Lung microvascular endothelial cell (primary cell): Measurements from ENCODE around the gene SUSD2. TPM values are rescaled to one million over a fixed set of nuclear protein-coding genes. Genes with fewer than 3 reads are reported as not detected.

Experiments
- DNase-seq, 2 donors: peaks; one replicate each; pipeline versions ENCODE4 v3.0.0 to v3.0.0-alpha.2; 2010; ENCODE audit warnings: low read depth in 2 of 2
- total RNA-seq: library from RNA; depleted of rRNA; stranded (reverse); fragments of >200 nt; gene quantifications from 2 replicates; pipeline ENCODE4 v1.2.1, GENCODE V29; 2014

The SUSD2 gene
- total RNA-seq, 1 donor from 2014 or later, result 0.20 TPM

DNA sequence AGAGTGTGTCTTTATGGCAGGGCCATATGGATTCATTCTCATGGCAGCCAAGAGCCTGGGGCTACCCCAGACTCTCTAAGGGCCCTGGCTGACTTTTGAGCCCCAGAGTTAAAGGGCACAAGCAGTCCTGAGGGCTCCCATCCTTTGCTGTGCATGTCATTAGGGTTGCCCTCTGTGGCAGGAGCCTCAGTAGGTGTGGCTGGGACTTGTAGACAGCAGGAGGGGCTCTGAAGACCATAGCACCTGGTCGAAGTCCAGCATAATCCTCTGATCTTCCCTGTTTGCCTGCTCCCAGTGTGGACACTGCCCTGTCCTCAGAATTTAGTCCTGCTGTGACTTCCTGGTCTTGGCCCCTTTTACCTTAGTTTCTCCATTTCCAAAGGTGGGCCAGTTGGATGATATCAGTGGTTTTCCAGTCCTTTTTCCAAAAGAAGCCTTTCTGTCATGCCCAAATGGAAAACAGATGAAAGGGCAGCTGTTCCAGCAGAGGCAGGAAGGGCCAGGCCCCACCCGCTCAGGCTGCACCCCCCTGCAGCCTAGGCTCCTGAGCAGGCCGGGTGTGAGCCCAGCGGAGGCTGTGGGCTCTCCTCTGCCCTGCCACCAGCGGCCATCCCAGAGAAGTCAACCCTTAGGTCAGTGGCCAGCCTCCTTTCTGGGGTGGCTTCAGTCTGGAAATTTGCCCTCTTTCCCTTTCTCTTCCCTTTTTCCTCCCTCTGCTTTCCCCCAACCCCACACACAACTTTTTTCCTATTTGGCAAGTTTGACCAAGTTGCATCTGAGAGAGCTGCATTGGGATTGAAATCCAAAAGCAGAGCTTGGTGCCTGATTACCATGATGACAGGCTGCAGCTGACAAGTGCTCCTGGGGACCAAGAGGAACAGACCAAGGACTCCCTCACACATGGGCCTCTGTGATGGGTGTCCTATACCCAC, 32.8 kb upstream of the SUSD2 start:
- DNase-seq, result peak in 1 of 2 donors; percentile 13

- DNase-seq, result no peak
Measured at GRCh38 chr22:24149198-24149590, 32.1 kb upstream of the SUSD2 start.

DNA sequence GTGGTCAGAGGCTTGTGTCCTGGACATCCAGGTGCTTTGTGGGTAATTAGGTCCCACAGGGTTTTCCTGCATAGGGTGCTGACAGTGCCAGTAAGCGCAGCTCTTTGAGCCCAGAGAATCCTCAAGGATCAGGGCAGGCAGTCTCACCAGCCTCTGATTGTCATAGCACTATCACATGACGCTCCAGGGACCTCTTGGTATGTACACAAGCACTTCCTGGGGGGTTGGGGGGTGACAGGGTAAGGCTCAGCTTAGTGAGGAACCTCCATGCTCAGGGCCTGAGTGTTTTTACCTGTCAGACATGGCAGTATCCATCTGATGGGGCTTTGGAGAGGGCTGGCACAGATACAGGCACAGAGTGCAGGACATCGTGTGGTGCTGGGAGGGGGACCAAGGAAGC, 27.9 kb upstream of the SUSD2 start:
- peak in 1 of 2 donors; percentile 48 for DNase-seq

- DNase-seq, result no peak
Measured at GRCh38 chr22:24153959-24154358, 27.3 kb upstream of the SUSD2 start.

DNA sequence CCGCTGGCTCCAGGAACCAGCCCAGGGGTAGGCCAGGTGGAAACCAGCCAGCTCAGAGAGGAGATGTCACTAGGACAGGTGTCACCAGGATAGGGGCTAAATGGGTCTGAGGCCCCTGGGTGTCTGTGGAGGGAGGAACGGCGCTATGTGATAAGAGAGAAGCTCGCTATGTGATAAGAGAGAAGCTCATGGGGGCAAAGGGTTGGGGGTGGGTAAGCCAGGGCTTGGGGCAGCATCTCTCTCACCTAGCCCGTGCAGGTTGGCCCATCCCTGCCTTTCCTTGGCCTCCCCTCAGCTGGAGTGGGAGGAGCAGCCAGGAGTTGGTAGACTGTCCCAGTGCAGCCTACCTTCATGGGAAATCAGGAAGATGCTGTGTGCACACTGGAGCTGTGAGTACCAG, 26.5 kb upstream of the SUSD2 start:
- DNase-seq, result no peak

DNA sequence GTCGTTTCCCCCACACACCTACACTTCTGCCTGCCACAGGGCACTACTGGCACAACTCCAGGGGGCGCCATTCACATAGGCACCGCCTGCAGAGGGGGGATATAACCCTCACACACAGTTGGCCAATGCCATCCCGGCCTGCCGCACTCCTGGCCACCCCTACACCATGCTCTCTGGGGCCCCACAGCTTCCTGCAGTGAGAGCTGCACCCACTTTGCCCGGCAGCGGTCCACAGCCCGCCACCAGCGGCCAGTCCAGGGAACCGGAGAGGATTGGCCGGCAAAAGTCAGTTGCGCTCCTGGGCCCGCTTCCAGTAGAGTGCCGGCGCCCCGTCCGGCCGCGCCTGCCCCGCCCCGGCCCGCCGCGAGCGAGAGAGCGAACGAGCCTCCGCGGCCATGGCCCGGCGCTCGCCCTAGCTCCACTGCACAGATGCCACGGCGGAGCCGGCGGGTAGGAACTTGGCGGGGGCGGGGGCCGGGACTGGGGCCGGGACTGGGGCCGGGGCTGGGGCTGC, 25.6 kb upstream of the SUSD2 start:
- peak; percentile 65 to 81 for DNase-seq

DNA sequence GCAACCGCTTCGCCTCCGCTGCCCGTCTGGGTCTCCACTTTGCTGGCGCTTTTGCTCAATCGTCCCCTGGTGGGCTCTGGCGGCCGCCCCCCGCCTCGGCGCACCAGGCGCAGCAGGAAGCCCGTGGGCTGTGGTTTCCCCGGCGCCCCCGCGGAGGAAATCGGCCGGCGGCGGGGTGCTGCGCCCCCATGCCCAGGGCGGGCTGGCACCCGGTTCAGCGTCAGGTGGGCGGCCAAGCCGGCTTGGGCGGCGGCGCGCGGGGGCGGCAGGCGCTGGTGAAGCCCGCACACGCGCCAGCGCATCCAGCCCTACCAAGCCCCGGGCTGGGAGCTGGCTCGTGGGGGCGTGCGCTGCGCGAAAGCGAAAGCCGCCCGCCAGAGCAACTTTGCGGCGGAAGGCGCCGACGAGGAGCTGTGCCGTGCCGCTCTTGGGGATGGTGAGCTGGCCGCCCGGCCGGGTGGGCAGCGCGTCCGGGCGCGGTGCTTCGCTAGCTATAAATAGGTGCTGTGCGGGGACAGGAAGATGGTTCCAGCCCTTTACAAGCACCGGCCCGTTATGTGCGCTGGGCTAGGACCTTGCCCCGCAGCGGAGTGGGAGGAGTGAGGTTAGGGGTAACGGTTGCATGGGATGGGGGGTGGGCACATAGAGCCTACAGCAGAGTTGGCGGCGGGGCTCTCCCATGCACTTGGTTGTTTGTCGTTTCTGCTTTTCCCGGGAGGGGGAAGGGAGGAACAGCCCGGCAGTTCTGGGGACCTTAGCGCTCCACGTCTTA, 25.0 kb upstream of the SUSD2 start:
- DNase-seq, result peak; percentile 68 to 71

DNA sequence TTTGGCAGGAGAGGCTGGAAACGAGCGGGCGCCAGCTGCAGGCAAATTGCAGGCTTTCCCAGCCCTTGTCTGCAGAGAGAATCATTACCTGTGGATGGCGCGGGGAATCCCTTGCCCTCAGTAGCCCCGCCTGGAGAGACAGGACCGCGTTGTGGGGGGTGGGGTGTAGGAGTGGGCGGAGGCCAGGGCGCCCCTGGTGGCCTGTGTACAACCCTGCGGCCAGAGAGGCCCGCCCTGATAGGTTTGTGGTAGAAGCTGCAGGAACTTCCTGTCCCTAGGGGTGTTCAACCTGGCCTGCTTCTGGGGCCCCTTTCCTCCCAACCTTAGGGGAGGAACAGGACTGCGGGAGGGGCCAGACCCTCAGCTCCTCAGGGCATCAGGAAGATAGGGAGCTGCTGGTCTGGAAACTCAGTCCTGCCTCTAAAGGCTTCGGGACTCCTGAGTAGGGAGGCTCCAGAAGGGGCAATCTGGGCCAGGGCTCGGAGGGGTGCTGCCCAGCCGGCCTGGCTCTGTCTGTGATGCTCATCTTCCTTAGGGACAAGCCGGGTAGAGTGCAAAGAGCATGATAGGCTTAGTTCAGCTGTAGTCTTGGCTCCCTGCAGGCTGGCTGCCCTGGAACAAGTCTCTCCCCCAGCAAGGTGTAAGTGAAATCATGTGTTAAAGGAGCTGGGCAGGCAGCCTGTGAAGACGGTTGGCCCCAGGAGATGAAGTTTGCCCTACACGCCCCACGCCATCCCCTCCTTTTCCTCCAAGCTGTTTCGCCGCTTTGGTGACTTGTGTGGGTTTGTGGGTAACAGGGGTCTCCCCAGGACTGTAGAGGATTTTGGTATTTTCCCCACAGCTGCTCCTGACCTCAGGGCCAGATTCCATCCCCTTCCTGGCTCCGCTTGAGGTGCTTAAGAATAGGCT, 24.1 kb upstream of the SUSD2 start:
- peak; percentile 79 to 86 for DNase-seq

DNA sequence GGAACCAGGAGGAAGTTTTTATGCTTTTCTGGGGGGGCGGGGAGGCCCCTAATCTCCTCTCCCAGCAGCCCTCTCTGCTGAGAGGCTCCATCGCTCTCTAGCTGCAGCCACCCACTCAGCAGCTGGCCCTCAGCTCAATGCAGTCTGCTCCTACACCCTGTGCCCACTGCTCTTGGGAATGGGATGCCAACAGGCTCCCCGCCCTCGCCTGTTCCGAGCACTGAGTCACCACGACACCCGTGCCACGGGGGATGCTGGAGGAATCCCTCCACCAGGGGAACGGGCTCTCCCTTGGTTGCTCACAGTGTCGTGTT, 23.5 kb upstream of the SUSD2 start:
- DNase-seq, result no peak

DNA sequence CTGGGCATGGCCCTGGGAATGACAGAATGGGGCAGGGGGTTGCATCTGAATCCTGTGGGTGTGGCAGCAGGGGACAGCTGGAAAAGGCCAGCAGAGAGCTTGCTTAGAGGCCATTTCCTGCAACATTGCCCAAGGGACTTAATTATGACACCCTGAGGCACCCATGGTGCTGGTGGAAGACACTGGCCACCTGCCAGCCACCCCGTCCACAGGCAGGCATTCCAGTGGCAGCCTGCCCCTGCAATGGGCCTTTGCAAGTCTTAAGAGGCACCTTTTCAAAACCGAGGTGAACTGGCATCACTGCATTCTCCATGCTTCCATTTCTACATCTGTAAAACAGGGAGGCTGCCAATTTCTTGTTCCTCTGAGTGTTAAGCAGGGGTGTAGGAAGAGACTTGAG, 21.6 kb upstream of the SUSD2 start:
- no peak for DNase-seq

GRCh38 chr22:24160546-24160945, 20.7 kb upstream of the SUSD2 start:
- no peak for DNase-seq

DNA sequence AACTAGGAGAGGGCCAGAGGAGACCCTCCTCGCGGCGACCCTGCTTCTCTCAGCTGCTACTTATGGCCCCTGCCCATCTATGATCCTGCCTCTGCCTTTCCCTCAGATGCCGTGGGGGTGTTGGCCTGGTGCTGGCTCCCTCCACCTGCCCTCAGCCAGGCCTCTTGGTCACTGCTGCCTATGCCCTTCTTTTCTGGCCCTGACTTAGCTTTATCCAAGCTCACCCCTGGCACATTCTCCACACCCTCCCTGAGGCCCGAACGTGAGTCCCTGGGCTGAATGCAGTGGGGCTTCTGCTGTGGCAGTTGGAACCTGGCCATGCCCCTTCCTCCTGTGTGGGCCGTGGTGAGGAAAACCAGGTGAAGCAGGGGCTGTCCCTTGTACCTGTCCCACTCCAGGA, 19.8 kb upstream of the SUSD2 start:
- no peak for DNase-seq

GRCh38 chr22:24161909-24162308, 19.4 kb upstream of the SUSD2 start:
- peak in 1 of 2 donors; percentile 75 for DNase-seq

- DNase-seq, result peak in 1 of 2 donors; percentile 86
Measured at GRCh38 chr22:24162436-24162835, 18.9 kb upstream of the SUSD2 start.

GRCh38 chr22:24164243-24164642, 17.0 kb upstream of the SUSD2 start:
- DNase-seq, result no peak

GRCh38 chr22:24164940-24165339, 16.3 kb upstream of the SUSD2 start:
- no peak for DNase-seq

- no peak for DNase-seq
Measured at GRCh38 chr22:24165673-24166072, 15.6 kb upstream of the SUSD2 start.

- no peak for DNase-seq
Measured at GRCh38 chr22:24166811-24167210, 14.5 kb upstream of the SUSD2 start.

DNA sequence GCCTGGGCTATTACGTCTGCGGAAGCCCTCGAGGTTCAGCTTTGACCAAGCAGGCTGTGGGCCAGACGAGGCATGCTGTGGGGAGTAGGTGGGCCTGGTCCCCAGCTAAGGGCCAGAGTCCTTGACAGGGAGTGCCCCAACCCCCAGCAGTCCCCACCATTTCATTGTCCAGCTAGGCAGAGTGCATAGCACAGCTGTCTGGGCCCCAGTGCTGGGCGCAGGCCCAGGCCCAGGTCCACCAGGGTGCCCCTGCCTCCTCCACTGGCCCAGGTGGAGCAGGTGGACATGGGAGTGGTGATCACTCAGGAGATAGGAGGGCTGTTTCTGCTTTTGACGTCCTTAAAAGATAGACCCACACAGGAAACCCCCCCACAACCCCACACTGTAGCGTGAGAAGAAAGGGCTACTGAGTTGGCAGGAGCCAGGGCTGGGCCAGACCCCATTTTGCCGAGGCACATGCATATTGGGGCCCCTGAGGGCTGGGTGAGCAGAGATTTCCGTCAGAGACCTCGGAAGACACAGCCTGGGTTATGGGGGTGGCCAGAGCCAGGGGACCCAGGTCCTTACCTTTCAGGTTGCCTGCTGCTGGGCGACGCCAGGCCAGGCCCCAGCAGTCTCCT, 11.7 kb upstream of the SUSD2 start:
- DNase-seq, result no peak

GRCh38 chr22:24170188-24170587, 11.1 kb upstream of the SUSD2 start:
- no peak for DNase-seq

- no peak for DNase-seq
Measured at GRCh38 chr22:24170632-24171031, 10.7 kb upstream of the SUSD2 start.
